Measurements from ENCODE around the gene XDH.

GRCh38 chr2:31411771-31412170 is 2.8 kb downstream of the XDH start:
- TF ChIP-seq CTCF (IDR thresholded peaks at IDR 0.05; ENCODE audit: borderline replicate concordance, extremely low read depth, low read length, poor library complexity, severe bottlenecking) (no peak), EZH2 (IDR thresholded peaks at IDR 0.05; ENCODE audit: borderline replicate concordance, low read depth, low read length, severe bottlenecking) (no peak)

Measured in DND-41 (cell line).